ENCODE measurements around the gene DCUN1D1.
A peak's percentile ranks its signal among the peaks of the same experiment; 100 is the strongest.

DCUN1D1 gene

GRCh38 chr3:182921665-182922355, 58.5 kb downstream of the DCUN1D1 start:
- DNase-seq (ENCODE audit: low read depth) = peak; percentile 67
- no peak for TF ChIP-seq CTCF (IDR thresholded peaks at IDR 0.05; ENCODE audit: low read length, missing control alignments)
- H3K4me3 ChIP-seq (replicated peaks; ENCODE audit: low read depth, low read length) = no peak overlapping the region

GRCh38 chr3:182920515-182921084, 59.7 kb downstream of the DCUN1D1 start:
- DNase-seq (ENCODE audit: low read depth) = no peak
- TF ChIP-seq CTCF (IDR thresholded peaks at IDR 0.05; ENCODE audit: low read length, missing control alignments) = no peak
- H3K4me3 ChIP-seq (replicated peaks; ENCODE audit: low read depth, low read length) = no peak overlapping the region

- no peak for TF ChIP-seq CTCF (IDR thresholded peaks at IDR 0.05; ENCODE audit: low read length, missing control alignments)
- DNase-seq (ENCODE audit: low read depth) = no peak
- H3K4me3 ChIP-seq (replicated peaks; ENCODE audit: low read depth, low read length) = no peak overlapping the region
These were observed 60.4 kb downstream of the DCUN1D1 start for GRCh38 chr3:182919866-182920357.

- no peak for DNase-seq (ENCODE audit: low read depth)
- TF ChIP-seq CTCF (IDR thresholded peaks at IDR 0.05; ENCODE audit: low read length, missing control alignments) = no peak
- no peak overlapping the region for H3K4me3 ChIP-seq (replicated peaks; ENCODE audit: low read depth, low read length)
These were observed 63.2 kb downstream of the DCUN1D1 start for GRCh38 chr3:182917134-182917533.

GRCh38 chr3:182914341-182914740, 66.0 kb downstream of the DCUN1D1 start:
- H3K4me3 ChIP-seq (replicated peaks; ENCODE audit: low read depth, low read length) = no peak overlapping the region
- DNase-seq (ENCODE audit: low read depth) = no peak

GRCh38 chr3:182913889-182914288, 66.4 kb downstream of the DCUN1D1 start:
- TF ChIP-seq CTCF (IDR thresholded peaks at IDR 0.05; ENCODE audit: low read length, missing control alignments) = no peak
- H3K4me3 ChIP-seq (replicated peaks; ENCODE audit: low read depth, low read length) = no peak overlapping the region
- DNase-seq (ENCODE audit: low read depth) = no peak

More at GRCh38 chr3:182914341-182914740, 66.0 kb downstream of the DCUN1D1 start:
- no peak for TF ChIP-seq CTCF (IDR thresholded peaks at IDR 0.05; ENCODE audit: low read length, missing control alignments)

Data from fibroblast of pulmonary artery (primary cell).